ENCODE results near the gene UBE2Z. TPM values are rescaled to one million over a fixed set of nuclear protein-coding genes. Genes with fewer than 3 reads are reported as not detected.
A peak's percentile ranks its signal among the peaks of the same experiment; 100 is the strongest.
"Not testable (repeated sequence)": the region's sequence is repeated elsewhere in the genome, so short reads cannot be mapped to it uniquely, and the experiment has no call there.

Gene UBE2Z
- total and polyA plus RNA-seq, 8 donors: 20.1 to 52.5 (median 24.2) TPM

GRCh38 chr17:48869821-48870318 is 38.3 kb upstream of the UBE2Z start:
- WGBS, 2 donors: 83 to 85% methylated on average over 6 of the region's 6 CpGs
- Histone ChIP-seq H3K4me1 (peaks cover 4 to 13% (median 11%) of the 10 kb centered on the region in 3 donors), H3K27ac (no peak overlapping the region), H3K36me3 (no peaks in the 10 kb centered on the region), H3K9me3 (no peaks in the 10 kb centered on the region), H3K27me3 (no peaks in the 10 kb centered on the region), H3K4me3 (no peak overlapping the region)
- no peak for FAIRE-seq
- intact Hi-C loops (cut with DNase I): loop anchor here in 1 of 3 donors (10.0 kb wide), 1 partner anchor 195 kb away; no protein-coding TSS in a partner anchor
- TF ChIP-seq CTCF (IDR thresholded peaks at IDR 0.05): no peak
- no peak for DNase-seq
- ATAC-seq: no peak

GRCh38 chr17:48871035-48871550 is 37.1 kb upstream of the UBE2Z start:
- peak overlapping the region in 3 of 4 donors; percentile 5 to 30 (median 13) for H3K27ac ChIP-seq
- WGBS, 2 donors: 85 to 88% methylated on average over 4 of the region's 4 CpGs

GRCh38 chr17:48871551-48872351 is 36.5 kb upstream of the UBE2Z start:
- Histone ChIP-seq H3K27ac (peak overlapping the region; percentile 9 to 73 (median 42)), H3K4me3 (no peak overlapping the region), H3K9me3 (no peaks in the 10 kb centered on the region), H3K4me1 (peaks cover 4 to 13% (median 11%) of the 10 kb centered on the region in 3 donors), H3K36me3 (no peaks in the 10 kb centered on the region), H3K27me3 (no peaks in the 10 kb centered on the region)
- TF ChIP-seq CTCF (IDR thresholded peaks at IDR 0.05): no peak
- FAIRE-seq: no peak
- ATAC-seq: peak; percentile 98 to 99 (median 98)
- DNase-seq: peak; percentile 63 to 78 (median 76)
- intact Hi-C loops (cut with DNase I): loop anchor here in 1 of 3 donors (10.0 kb wide), 1 partner anchor 197 kb away; no protein-coding TSS in a partner anchor
- WGBS, 2 donors: 10 to 14% methylated on average over 11 of the region's 11 CpGs

More at GRCh38 chr17:48871035-48871550, 37.1 kb upstream of the UBE2Z start:
- intact Hi-C loops (cut with DNase I): loop anchor here in 1 of 3 donors (10.0 kb wide), 1 partner anchor 196 kb away; no protein-coding TSS in a partner anchor
- no peak for TF ChIP-seq CTCF (IDR thresholded peaks at IDR 0.05)
- peaks cover 4 to 13% (median 11%) of the 10 kb centered on the region in 3 donors for H3K4me1 ChIP-seq
- H3K4me3 ChIP-seq: no peak overlapping the region
- ATAC-seq: no peak
- H3K36me3 ChIP-seq: no peaks in the 10 kb centered on the region
- no peaks in the 10 kb centered on the region for H3K9me3 ChIP-seq
- FAIRE-seq: no peak
- no peaks in the 10 kb centered on the region for H3K27me3 ChIP-seq
- DNase-seq: no peak

- not testable (repeated sequence) for ATAC-seq, FAIRE-seq, H3K4me3 ChIP-seq, H3K9me3 ChIP-seq, H3K36me3 ChIP-seq, DNase-seq, H3K27me3 ChIP-seq
- H3K27ac ChIP-seq: peak overlapping the region; percentile 9 to 73 (median 42)
- intact Hi-C loops (cut with DNase I): loop anchor here in 1 of 3 donors (10.0 kb wide), 1 partner anchor 198 kb away; no protein-coding TSS in a partner anchor
- peaks cover 4 to 13% (median 11%) of the 10 kb centered on the region in 3 donors for H3K4me1 ChIP-seq
- 70 to 79% methylated on average over 3 of the region's 3 CpGs for WGBS, 2 donors
Observed at GRCh38 chr17:48872409-48872808, 35.8 kb upstream of the UBE2Z start.

- H3K27me3 ChIP-seq: no peaks in the 10 kb centered on the region
- TF ChIP-seq CTCF (IDR thresholded peaks at IDR 0.05): no peak
- peaks cover 4 to 13% (median 11%) of the 10 kb centered on the region in 3 donors for H3K4me1 ChIP-seq
- no peak overlapping the region for H3K4me3 ChIP-seq
- no peaks in the 10 kb centered on the region for H3K9me3 ChIP-seq
- no peak for ATAC-seq
- no peak for FAIRE-seq
- 66 to 71% methylated on average over 1 of the region's 1 CpG for WGBS, 2 donors
- intact Hi-C loops (cut with DNase I): loop anchor here in 1 of 3 donors (10.0 kb wide), 1 partner anchor 198 kb away; no protein-coding TSS in a partner anchor
- no peak overlapping the region for H3K27ac ChIP-seq
- no peak for DNase-seq
- H3K36me3 ChIP-seq: no peaks in the 10 kb centered on the region
Observed at GRCh38 chr17:48873209-48873608, 35.0 kb upstream of the UBE2Z start.

Data from pancreas (tissue), 10 donors.